Measurements from ENCODE around the gene GPR68.

DNA sequence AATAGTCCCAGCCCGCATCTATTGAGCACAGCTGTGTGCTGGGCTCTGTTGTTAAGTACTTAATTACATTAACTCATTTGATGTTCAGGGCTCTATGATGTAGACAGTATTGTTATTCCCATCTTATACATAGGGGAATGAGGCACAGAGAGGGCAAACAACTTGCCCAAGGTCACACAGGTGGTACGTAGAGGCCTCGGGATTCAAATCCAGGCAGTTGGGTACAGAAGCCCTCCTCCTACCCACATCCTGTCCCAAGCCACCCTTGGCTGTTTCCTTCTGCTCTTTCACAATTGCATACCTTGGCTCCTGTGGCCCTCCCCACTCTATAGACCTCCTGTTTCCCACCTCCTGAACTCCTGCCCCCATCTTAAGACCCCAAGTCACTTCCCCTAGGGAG, 10.0 kb upstream of the GPR68 start:
- TF ChIP-seq, protein P1, sequence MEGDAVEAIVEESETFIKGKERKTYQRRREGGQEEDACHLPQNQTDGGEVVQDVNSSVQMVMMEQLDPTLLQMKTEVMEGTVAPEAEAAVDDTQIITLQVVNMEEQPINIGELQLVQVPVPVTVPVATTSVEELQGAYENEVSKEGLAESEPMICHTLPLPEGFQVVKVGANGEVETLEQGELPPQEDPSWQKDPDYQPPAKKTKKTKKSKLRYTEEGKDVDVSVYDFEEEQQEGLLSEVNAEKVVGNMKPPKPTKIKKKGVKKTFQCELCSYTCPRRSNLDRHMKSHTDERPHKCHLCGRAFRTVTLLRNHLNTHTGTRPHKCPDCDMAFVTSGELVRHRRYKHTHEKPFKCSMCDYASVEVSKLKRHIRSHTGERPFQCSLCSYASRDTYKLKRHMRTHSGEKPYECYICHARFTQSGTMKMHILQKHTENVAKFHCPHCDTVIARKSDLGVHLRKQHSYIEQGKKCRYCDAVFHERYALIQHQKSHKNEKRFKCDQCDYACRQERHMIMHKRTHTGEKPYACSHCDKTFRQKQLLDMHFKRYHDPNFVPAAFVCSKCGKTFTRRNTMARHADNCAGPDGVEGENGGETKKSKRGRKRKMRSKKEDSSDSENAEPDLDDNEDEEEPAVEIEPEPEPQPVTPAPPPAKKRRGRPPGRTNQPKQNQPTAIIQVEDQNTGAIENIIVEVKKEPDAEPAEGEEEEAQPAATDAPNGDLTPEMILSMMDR (IDR thresholded peaks at IDR 0.05): no peak
- TF ChIP-seq POLR2A (IDR thresholded peaks at IDR 0.05) (no peak), POLR2AphosphoS5 (IDR thresholded peaks at IDR 0.05) (no peak), EP300 (IDR thresholded peaks at IDR 0.05) (no peak)

Data from suprapubic skin (tissue), 4 donors.